ENCODE measurements around the gene TSHB. TPM values are rescaled to one million over a fixed set of nuclear protein-coding genes. Genes with fewer than 3 reads are reported as not detected.

Gene TSHB
- total RNA-seq, 1 donor from 2014 or later = not detected

GRCh38 chr1:115059316-115059715 is 29.7 kb downstream of the TSHB start:
- intact Hi-C loops (cut with micrococcal nuclease) = no loop called here

DNA sequence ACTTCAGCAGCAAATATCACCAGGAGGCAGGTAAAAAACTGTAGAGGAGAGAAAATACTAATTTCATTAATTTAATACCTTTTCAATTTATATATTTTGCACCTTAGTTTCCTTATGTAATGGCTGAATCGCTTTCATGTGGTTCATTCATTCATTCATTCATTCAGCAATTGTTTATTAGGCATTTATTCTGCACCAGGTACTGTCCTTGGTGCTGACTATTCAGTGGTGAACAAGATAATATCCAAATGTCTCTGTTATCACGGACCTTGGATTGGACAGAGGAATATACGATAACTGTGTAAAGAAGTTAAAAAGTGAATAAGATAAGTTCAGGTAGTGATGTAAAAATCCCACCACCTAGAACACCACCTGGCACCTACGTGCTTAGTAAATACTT is 30.9 kb downstream of the TSHB start:
- intact Hi-C loops (cut with micrococcal nuclease) = no loop called here

- intact Hi-C loops (cut with micrococcal nuclease) = loop anchor here (1.0 to 2.0 kb wide), 4 partner anchors 26 to 482 kb away; partner anchors contain the start of genes BCAS2, SIKE1 and TSPAN2
Measured at GRCh38 chr1:115062542-115063004, 32.9 kb downstream of the TSHB start.

- intact Hi-C loops (cut with micrococcal nuclease) = loop anchor here (2.0 kb wide), 2 partner anchors 25 to 483 kb away; partner anchors contain the start of genes BCAS2 and TSPAN2
Measured at GRCh38 chr1:115063228-115063901, 33.7 kb downstream of the TSHB start.

- intact Hi-C loops (cut with micrococcal nuclease) = no loop called here
Measured at GRCh38 chr1:115064461-115064860, 34.8 kb downstream of the TSHB start.

DNA sequence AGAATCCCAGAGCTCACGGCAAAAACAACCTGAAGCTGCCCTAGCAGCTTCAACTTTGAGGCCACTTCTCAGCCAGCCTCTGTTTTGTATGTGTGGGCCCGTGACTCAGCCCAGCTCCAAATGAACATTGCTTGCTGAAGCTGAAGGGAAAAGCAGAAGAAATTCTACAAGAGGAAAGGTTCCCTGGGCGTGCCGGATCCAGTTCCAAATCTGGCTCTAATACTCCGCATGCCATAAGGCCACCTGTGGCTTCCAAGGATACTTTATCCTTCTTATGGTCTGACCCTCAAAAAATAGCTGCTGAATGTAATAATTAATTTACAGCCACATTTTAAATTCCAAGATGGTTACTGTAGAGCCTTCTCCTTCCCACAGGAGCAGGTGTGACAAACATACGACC is 35.4 kb downstream of the TSHB start:
- intact Hi-C loops (cut with micrococcal nuclease) = no loop called here

GRCh38 chr1:115067161-115067859 is 37.7 kb downstream of the TSHB start:
- intact Hi-C loops (cut with micrococcal nuclease) = no loop called here

GRCh38 chr1:115068826-115069585 is 39.4 kb downstream of the TSHB start:
- intact Hi-C loops (cut with micrococcal nuclease) = no loop called here

DNA sequence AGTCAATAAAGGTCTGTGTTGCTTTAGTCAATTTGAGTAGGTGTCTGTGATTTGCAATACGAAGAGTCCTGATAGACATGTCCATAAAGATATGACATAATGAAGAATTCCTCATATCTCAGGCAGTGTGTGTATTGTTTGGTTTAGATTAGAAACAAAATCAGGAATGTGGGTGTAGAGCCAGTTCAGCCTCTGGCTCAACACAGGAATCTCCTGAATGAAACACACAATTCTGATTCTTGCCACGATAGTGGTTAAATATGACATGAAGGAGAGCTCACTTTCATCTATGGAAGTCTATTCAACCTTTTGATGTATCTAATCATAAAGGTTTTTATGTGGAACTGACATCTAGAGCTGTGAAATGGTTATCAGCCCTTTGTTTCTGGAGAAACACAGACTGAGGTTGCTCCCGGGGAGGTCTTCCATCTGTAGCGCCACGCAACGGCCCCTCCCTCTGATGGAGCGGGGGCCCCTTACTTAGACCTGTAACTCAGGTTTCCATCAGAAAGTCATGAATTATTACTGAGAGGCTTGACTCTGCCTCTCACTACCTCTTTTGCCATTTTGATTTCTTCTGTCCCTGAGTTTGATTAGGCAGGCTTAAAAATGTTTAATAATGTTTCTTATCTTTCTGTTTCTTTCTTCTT is 40.2 kb downstream of the TSHB start:
- intact Hi-C loops (cut with micrococcal nuclease) = no loop called here

DNA sequence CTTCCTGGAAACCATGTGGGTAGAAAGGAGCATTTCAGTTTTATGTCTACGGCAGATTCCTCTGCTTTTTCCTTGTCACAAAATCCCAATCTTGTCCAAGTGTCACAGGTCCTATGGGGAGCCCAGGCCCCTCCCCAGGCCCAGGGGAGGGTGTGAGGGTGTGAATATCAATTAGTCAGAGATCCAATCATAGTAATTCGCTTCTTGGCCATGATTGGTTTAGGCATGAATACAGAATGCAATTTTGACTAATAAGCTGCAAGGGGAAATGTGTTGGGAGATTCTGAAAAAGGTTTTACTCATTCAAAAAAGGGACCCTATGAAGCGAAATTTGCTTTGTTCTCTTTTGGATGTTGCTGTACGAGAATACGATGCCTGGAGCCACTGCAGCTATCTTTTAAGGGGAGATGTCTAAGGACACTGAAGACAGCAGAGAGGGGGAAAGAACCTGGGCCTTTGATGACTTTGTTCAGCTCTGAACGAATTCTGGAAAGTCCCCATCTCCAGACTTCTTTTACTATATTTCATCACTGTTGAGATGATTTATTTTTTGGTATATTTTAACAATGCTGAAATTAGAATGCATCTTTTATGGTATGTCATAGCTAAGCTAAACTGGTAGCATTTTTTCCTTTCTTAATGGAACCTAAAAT is 41.5 kb downstream of the TSHB start:
- intact Hi-C loops (cut with micrococcal nuclease) = no loop called here

- intact Hi-C loops (cut with micrococcal nuclease) = no loop called here
Measured at GRCh38 chr1:115073298-115074087, 43.9 kb downstream of the TSHB start.

DNA sequence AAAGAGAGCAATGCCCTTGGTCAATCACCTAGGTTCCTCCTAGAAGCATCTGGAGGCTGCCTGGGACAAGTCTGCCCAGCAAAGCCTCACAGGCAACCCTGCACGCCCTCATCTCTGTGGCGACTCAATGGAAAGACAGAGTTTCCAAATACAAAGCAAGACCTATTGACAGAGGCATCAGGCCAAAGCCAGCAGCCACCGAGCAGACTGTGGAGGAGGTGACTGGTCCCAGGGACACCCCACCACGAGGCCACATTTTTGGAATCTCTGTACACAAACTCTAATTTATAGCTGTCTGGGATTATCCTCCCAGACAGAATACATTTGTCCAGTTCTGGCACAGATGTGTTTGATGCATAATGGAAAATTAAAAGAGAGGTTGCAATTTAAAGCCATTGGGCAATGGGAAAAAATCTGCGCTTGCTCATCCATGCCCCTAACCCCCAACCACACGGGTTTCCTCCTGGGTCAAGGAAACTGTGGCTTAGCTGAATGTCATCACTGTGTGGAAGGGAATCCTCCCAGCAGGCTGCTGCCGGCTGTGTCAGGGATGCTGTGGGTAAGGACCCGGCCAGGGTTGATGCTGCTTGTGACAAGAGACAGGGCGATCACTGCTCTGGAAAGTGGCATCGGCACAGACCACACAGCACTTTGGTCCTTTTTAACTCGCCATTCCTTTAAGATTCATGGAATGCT is 45.4 kb downstream of the TSHB start:
- intact Hi-C loops (cut with micrococcal nuclease) = no loop called here

- intact Hi-C loops (cut with micrococcal nuclease) = no loop called here
Measured at GRCh38 chr1:115076384-115076915, 46.8 kb downstream of the TSHB start.

GRCh38 chr1:115077286-115077983 is 47.8 kb downstream of the TSHB start:
- intact Hi-C loops (cut with micrococcal nuclease) = no loop called here

DNA sequence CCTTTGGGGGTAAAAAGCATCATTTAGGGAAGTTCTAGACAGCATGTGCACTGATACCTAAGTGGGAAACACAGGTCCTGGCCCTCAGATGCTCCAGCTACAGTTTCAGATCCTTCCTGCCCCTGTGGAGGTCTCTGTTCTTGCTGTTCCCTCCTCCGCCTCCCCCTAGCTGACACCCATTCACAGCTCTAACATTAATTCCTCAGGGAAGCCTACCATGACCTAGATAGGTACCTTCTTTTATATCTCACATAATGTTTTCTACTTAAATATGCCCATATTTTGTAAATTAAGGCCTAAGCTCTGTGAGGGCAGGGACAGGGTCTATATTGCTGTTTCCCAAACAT is 48.3 kb downstream of the TSHB start:
- intact Hi-C loops (cut with micrococcal nuclease) = no loop called here

DNA sequence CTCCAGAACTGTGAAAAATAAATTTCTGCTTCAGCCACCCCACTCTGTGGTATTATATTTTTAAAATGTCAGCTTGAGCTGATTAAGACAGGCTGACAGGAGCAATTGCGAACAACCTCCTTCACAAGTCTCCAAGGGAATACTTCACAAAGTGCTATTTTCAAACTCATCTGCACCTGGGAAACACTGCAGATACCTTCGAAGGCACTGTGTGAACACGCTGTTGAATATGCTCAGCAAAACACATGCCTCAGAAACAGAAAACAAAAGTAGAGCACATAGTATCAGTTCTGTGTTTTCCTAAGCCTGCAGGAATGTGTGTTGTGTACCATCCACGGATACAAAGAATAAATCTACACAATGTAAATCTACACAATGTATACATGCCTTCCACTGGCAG is 49.1 kb downstream of the TSHB start:
- intact Hi-C loops (cut with micrococcal nuclease) = no loop called here

DNA sequence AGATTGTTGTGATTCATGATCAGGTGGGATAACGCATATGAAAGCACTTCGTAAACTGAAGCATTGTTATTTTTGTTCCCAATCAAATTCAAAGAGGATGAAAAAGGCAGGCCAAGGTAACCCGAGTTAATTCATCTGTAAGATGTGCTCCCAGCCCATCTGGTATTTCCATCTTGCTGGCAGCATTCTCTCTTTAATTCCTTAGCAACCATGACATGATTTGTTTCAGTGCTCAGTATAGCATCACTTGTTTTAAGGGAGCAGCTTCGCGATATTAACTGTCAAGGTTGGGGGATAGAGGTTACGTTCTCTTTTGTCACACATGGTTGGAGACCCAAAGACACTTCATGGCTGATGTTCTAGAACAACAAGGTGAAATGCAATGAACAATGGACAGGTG is 53.3 kb downstream of the TSHB start:
- intact Hi-C loops (cut with micrococcal nuclease) = no loop called here
